K562 treated with DMSO at 1 percent for 12 hours (cell line): ENCODE results near the gene MOB1B. TPM values are rescaled to one million over a fixed set of nuclear protein-coding genes. Genes with fewer than 3 reads are reported as not detected.

Source experiments
- total RNA-seq: library from RNA; unstranded; fragments of 300-600 nt; gene quantifications from 2 replicates; pipeline ENCODE4 v1.2.3, GENCODE V29; 2022; ENCODE audit not compliant: insufficient read depth

The MOB1B gene
- 4.1 and 27.8 TPM in 2 replicates for total RNA-seq

DNA sequence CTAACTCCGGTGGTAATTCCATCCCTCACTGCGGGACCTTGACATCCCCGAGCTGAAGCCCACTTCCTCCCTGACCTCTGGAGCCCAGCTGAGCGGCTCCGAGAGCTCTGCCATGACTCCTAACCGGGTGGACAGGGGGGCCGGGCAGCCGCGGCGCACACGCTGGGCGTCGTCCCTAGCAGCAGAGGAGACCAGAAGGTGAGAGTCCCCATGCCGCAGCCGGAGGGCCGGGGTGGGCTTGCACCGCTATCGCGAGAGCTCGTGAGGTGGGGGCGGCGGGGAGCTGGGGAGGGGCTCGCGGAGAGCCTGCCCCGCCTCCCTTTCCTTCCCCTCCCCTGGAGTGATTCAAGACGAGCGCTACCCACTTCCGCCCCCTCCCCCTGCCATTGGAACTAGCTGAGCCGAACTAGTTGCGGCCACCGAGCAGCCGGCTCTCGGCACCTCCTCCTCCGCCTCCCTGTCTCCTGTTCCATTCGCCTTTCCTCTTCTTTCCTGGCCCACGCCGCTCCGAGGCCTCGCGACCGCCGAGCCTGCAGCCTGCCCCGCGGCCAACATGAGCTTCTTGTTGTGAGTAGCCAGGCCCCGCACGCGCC, at the start of gene MOB1B:
TSS of gene MOB1B (plus strand) at position 386 of the 593 bp plus-strand sequence. CDS start at position 554, 168 bp downstream.

DNA sequence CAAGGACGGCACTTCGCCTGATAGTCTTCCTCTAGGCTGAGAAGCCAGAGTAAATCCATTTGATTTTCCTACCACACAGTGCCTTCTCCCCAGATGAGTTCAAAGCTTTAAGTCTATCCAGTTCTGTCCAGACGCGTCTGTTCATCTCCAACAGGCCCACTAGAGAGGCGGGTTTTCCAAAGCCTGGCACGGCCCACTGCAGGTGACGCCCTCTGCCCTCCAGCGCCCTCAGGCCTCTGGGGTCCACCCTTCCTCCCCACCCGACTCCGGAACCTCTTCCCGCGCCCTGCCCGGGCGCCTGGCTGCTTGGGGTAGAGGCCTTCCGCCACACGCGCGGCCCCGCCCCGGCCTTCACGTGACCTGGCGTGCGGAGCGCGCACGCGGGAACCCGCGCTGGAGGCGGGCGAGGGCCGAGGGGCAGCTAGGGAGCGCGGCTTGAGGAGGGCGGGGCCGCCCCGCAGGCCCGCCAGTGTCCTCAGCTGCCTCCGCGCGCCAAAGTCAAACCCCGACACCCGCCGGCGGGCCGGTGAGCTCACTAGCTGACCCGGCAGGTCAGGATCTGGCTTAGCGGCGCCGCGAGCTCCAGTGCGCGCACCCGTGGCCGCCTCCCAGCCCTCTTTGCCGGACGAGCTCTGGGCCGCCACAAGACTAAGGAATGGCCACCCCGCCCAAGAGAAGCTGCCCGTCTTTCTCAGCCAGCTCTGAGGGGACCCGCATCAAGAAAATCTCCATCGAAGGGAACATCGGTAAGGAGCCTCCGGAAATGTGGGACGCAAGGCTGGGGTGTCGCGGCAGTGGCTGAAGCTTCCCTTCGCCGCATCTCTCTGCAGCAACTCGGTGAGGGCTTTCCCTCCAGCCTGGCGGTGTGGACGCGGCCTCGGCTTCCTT, 91.3 kb downstream of the MOB1B start, which contains the start of gene DCK:
TSS of gene DCK (plus strand) at position 469 of the 888 bp plus-strand sequence. CDS start at position 656, 187 bp downstream.

Other genes starting within 250 kb of the MOB1B start
- not detected in 2 replicates for gene JCHAIN, start 235.9 kb upstream of the MOB1B start, total RNA-seq
- gene UTP3, start 213.8 kb upstream of the MOB1B start, total RNA-seq, result 16.5 and 28.1 TPM in 2 replicates
- gene RUFY3, start 180.4 kb upstream of the MOB1B start, total RNA-seq, result 7.4 and 32.3 TPM in 2 replicates
- gene GRSF1, start 62.5 kb upstream of the MOB1B start, total RNA-seq, result 31.5 and 53.5 TPM in 2 replicates
- gene DCK, start 91.3 kb downstream of the MOB1B start, total RNA-seq, result 11.0 and 24.0 TPM in 2 replicates